Measurements from ENCODE around the gene NFIC.

NFIC gene

DNA sequence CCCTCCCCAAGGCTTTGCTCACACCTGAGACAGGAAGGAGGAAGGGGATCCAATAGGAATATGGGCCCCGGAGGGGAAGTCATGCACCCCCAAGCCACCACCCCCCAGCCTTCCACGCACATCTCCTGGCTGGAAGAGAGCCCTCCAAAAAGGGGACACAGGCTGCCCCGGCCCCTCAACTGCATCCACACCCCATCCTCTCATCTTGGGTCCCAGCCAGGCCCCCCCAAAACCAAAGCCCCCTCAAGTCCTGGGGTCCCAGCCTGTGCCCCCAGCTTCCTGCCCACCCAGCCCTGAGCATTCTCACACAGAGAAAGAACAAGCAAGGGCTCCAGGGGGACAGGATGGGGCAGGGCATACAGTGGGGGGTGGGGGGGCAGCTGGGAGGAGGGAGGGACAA lies 101.8 kb downstream of the NFIC start:
- no peaks in the 10 kb centered on the region for H4K20me1 ChIP-seq (ENCODE audit: control insufficient read depth, insufficient read depth, low read depth, low read length)
- no peaks in the 10 kb centered on the region for H3K9me2 ChIP-seq (replicated peaks; ENCODE audit: control insufficient read depth, low read length)
- no peak for TF ChIP-seq EZH2phosphoT487 (IDR thresholded peaks at IDR 0.05; ENCODE audit: borderline replicate concordance, low read length)
- TF ChIP-seq, protein P1, sequence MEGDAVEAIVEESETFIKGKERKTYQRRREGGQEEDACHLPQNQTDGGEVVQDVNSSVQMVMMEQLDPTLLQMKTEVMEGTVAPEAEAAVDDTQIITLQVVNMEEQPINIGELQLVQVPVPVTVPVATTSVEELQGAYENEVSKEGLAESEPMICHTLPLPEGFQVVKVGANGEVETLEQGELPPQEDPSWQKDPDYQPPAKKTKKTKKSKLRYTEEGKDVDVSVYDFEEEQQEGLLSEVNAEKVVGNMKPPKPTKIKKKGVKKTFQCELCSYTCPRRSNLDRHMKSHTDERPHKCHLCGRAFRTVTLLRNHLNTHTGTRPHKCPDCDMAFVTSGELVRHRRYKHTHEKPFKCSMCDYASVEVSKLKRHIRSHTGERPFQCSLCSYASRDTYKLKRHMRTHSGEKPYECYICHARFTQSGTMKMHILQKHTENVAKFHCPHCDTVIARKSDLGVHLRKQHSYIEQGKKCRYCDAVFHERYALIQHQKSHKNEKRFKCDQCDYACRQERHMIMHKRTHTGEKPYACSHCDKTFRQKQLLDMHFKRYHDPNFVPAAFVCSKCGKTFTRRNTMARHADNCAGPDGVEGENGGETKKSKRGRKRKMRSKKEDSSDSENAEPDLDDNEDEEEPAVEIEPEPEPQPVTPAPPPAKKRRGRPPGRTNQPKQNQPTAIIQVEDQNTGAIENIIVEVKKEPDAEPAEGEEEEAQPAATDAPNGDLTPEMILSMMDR (IDR thresholded peaks at IDR 0.05; ENCODE audit: low read depth, low read length, poor library complexity, severe bottlenecking) = no peak
- H3K36me3 ChIP-seq (ENCODE audit: control insufficient read depth, low read length) = no peaks in the 10 kb centered on the region
- 0 out of 2 replicates have a peak, but pooled peaks cover 2% of the 10 kb centered on the region for H3K9me3 ChIP-seq (ENCODE audit: control insufficient read depth, insufficient read depth, low read length)
- no peaks in the 10 kb centered on the region for H3K27me3 ChIP-seq (ENCODE audit: control insufficient read depth, low read length)
- no peaks in the 10 kb centered on the region for H3K79me2 ChIP-seq (ENCODE audit: control insufficient read depth, low read length)
- no peak overlapping the region for H3K4me3 ChIP-seq (ENCODE audit: low read length)
- no peaks in the 10 kb centered on the region for H3F3A ChIP-seq (ENCODE audit: control insufficient read depth, insufficient read depth)
- H3K4me1 ChIP-seq (ENCODE audit: control insufficient read depth, low read length) = no peaks in the 10 kb centered on the region
- no peak overlapping the region for H3K27ac ChIP-seq (ENCODE audit: low read depth, low read length)
- no peak overlapping the region for H3K4me2 ChIP-seq (ENCODE audit: low read length)

- no peaks in the 10 kb centered on the region for H3K27me3 ChIP-seq (ENCODE audit: control insufficient read depth, low read length)
- no peak overlapping the region for H3K4me2 ChIP-seq (ENCODE audit: low read length)
- no peak overlapping the region for H3K4me3 ChIP-seq (ENCODE audit: low read length)
- no peak for TF ChIP-seq EZH2phosphoT487 (IDR thresholded peaks at IDR 0.05; ENCODE audit: borderline replicate concordance, low read length)
- TF ChIP-seq, protein P1 (IDR thresholded peaks at IDR 0.05; ENCODE audit: low read depth, low read length, poor library complexity, severe bottlenecking) = no peak
- H3K27ac ChIP-seq (ENCODE audit: low read depth, low read length) = no peak overlapping the region
- no peaks in the 10 kb centered on the region for H3K79me2 ChIP-seq (ENCODE audit: control insufficient read depth, low read length)
- no peaks in the 10 kb centered on the region for H3K4me1 ChIP-seq (ENCODE audit: control insufficient read depth, low read length)
- no peaks in the 10 kb centered on the region for H4K20me1 ChIP-seq (ENCODE audit: control insufficient read depth, insufficient read depth, low read depth, low read length)
- no peaks in the 10 kb centered on the region for H3K36me3 ChIP-seq (ENCODE audit: control insufficient read depth, low read length)
- H3K9me3 ChIP-seq (ENCODE audit: control insufficient read depth, insufficient read depth, low read length) = 0 out of 2 replicates have a peak, but pooled peaks cover 2% of the 10 kb centered on the region
- H3F3A ChIP-seq (ENCODE audit: control insufficient read depth, insufficient read depth) = no peaks in the 10 kb centered on the region
- no peaks in the 10 kb centered on the region for H3K9me2 ChIP-seq (replicated peaks; ENCODE audit: control insufficient read depth, low read length)
These were observed 103.5 kb downstream of the NFIC start for GRCh38 chr19:3469638-3470499.

DNA sequence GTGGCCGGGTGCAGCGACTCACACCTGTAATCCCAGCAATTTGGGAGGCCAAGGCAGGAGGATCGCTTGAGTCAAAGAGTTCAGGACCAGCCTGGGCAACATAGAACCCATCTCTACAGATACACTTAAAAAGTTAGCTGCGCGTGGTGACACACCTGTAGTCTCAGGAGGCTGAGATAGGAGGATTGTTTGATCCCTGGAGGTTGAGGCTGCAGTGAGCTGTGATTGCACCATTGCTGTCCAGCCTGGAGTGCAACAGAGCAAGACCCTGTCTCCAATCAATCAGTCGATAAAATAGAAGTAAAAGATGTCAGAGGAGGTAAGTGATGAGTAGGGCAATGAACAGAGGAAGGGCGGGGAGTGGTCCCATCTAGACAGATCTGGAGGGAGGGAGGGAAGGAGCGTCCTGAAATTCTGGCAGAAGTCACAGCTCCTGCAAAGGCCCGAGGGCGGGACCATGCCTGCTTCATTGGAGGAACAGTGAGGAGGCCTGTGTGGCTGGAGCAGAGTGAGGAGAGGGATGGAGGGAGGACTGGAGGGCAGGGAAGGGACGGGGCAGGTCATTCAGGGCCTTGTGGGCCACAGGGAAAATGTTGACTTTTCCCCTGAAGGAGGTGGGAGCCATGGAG lies 104.2 kb downstream of the NFIC start:
- no peaks in the 10 kb centered on the region for H3K36me3 ChIP-seq (ENCODE audit: control insufficient read depth, low read length)
- no peaks in the 10 kb centered on the region for H3K9me2 ChIP-seq (replicated peaks; ENCODE audit: control insufficient read depth, low read length)
- no peaks in the 10 kb centered on the region for H3K79me2 ChIP-seq (ENCODE audit: control insufficient read depth, low read length)
- H3K4me1 ChIP-seq (ENCODE audit: control insufficient read depth, low read length) = no peaks in the 10 kb centered on the region
- H3K9me3 ChIP-seq (ENCODE audit: control insufficient read depth, insufficient read depth, low read length) = 0 out of 2 replicates have a peak, but pooled peaks cover 2% of the 10 kb centered on the region
- no peaks in the 10 kb centered on the region for H4K20me1 ChIP-seq (ENCODE audit: control insufficient read depth, insufficient read depth, low read depth, low read length)
- no peak for TF ChIP-seq EZH2phosphoT487 (IDR thresholded peaks at IDR 0.05; ENCODE audit: borderline replicate concordance, low read length)
- H3K27ac ChIP-seq (ENCODE audit: low read depth, low read length) = no peak overlapping the region
- no peak overlapping the region for H3K4me3 ChIP-seq (ENCODE audit: low read length)
- H3F3A ChIP-seq (ENCODE audit: control insufficient read depth, insufficient read depth) = no peaks in the 10 kb centered on the region
- no peak overlapping the region for H3K4me2 ChIP-seq (ENCODE audit: low read length)
- H3K27me3 ChIP-seq (ENCODE audit: control insufficient read depth, low read length) = no peaks in the 10 kb centered on the region

Data from DOHH2 (cell line).